NCI-H748 treated with DMSO at 0.1 percent for 48 hours (cell line): ENCODE data around the gene CHRD.

Experiments used
- DNase-seq: peaks from one replicate; lab custom pipeline; 2025; lab: John Stamatoyannopoulos, UW

The CHRD gene

GRCh38 chr3:184382326-184383032 lies 2.6 kb downstream of the CHRD start:
- DNase-seq, result no peak

GRCh38 chr3:184383033-184383740 lies 3.3 kb downstream of the CHRD start:
- DNase-seq, result no peak

DNA sequence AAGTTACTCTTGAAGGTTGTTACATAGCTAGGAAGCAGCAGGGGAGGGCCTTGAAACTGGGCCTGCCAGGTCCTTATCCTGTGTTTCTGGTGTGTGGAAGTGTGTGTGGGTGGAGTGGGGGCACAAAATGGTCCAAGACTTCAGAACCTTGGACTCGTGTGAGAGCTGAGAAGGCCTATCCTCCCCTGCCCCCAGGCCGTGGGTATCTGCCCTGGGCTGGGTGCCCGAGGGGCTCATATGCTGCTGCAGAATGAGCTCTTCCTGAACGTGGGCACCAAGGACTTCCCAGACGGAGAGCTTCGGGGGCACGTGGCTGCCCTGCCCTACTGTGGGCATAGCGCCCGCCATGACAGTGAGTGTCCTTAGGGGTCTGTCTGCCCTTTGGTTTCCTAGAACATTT lies 4.5 kb downstream of the CHRD start:
- DNase-seq, result no peak

- DNase-seq, result no peak
Observed at GRCh38 chr3:184384856-184385422, 5.1 kb downstream of the CHRD start.

GRCh38 chr3:184386047-184386806 lies 6.4 kb downstream of the CHRD start:
- no peak for DNase-seq

- no peak for DNase-seq
Observed at GRCh38 chr3:184387174-184387714, 7.4 kb downstream of the CHRD start.

- DNase-seq, result no peak
Observed at GRCh38 chr3:184388164-184388935, 8.5 kb downstream of the CHRD start.

DNA sequence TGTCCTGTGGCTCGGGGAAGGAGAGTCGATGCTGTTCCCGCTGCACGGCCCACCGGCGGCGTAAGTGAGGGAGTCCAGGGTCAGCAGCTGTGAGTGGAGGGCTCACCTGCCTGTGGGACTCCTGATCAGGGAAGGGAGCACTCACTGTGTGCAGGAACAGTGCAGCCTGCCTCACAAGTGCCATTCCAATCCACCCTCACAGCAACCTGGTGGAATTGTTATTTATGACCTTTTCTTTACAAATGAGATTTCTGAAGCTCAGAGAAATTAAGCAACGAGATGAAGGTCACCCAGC lies 9.0 kb downstream of the CHRD start:
- DNase-seq, result no peak

DNA sequence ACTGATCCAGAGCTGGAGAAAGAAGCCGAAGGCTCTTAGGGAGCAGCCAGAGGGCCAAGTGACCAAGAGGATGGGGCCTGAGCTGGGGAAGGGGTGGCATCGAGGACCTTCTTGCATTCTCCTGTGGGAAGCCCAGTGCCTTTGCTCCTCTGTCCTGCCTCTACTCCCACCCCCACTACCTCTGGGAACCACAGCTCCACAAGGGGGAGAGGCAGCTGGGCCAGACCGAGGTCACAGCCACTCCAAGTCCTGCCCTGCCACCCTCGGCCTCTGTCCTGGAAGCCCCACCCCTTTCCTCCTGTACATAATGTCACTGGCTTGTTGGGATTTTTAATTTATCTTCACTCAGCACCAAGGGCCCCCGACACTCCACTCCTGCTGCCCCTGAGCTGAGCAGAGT lies 9.5 kb downstream of the CHRD start:
- DNase-seq, result no peak

GRCh38 chr3:184389935-184390528 lies 10.2 kb downstream of the CHRD start:
- no peak for DNase-seq

DNA sequence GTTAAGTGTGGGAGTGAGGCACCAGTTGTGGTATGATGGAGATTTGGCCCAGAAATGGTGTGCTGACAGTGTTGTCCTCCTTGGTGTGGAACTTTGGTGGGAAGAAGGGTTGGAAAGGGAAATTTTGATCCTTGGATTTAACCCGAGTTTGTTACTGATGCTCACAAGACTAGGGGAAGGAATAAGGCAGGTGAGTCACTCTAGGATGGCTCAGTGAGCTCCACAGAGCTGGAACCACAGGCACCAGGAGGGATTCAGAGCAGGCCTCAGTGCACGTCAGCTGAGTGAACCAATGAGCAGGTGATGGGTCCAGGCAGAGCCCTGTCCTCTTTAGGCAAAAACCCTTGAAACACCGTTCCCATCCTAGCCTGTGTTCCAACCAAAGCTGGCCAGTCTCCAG lies 11.4 kb downstream of the CHRD start:
- no peak for DNase-seq

- DNase-seq, result no peak
Observed at GRCh38 chr3:184395320-184395660, 15.4 kb downstream of the CHRD start.

GRCh38 chr3:184399410-184399809 lies 19.6 kb downstream of the CHRD start:
- no peak for DNase-seq

DNA sequence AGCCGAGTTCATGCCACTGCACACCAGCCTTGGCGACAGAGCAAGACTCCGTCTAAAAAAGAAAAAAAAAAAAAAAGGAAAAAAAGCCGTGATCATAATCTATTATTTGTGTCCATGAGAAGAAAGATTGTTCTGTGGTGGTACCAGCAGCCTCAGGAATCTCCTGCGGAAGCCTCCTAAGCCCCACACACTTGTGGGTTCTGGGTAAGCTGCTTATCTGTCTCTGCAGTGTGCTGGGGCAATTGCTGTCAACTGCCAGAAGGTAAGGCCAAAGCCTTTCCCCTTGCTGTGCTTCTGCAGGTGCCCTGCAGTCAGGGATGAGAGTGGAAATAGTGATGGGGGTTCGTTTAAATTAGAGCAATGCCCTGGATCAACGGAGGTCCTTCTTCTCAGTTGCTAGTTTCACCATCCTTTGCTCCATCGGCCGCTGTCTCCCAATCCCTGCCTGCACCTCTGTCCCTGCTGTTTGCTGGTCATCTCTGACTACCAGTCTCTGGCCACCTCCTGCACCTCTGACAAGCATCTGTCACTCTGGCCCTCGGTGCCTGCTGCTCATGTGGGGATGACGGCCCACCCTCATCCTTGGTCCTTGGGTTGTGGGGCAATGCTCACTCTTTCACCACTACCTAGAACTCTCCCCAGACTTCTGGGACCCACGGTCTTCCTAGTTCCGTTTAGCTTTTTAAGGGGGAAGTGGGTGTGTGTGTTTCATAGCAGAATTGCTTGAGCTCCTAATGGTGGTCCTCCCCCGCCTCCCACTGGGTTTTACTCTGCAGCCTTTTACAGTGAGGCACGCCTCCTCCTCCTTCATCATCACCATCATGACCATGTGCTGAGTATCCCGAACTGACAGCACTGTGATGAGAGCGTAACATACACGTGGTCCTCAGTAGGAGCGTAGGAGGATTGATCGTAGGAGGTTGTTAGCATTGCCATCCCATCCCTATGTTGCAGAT lies 25.5 kb downstream of the CHRD start:
- no peak for DNase-seq

GRCh38 chr3:184409331-184409926 lies 29.6 kb downstream of the CHRD start:
- no peak for DNase-seq

DNA sequence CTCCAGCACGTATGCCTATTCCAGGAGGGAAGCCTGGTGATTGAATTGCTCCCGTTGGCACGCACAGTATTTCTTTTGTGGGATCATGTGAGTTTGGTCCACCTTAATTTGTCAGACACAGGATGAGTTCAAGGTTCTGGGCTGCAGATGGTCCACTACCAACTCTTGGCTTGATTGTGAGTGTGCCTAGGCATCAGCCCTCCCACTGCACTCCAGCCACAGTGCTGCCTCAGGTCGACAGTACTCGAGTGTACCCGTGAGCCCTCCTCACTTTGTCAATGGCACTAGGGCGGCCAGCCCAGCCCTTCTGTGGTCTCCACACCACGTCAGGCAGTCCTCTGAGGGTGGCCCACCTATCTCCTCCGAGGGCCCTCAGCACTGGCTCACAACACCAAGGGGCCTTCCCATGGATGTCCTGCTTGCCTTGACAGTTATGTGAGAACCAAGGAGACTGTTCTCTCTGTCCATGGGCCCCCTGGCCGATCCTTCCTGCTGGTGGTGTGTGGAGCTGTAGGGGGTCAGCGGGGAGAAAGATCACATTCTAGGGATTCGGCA lies 30.2 kb downstream of the CHRD start:
- DNase-seq, result no peak

GRCh38 chr3:184414418-184415202 lies 34.8 kb downstream of the CHRD start:
- DNase-seq, result no peak

DNA sequence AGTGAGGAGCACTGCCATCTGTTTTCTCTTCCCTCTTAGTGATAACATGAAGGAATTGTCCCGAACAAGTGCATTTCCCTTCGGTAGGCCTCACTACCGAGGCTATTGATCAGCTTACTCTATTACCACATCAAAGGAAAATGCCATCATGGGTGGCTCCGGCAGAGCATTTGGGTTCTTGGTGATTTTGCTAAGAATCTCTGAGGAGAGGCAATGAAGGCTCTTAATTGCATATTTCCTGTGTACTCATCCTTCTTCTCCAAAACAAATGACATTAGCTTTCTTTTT lies 35.3 kb downstream of the CHRD start:
- no peak for DNase-seq
